HG03442 (cell line): Measurements from ENCODE around the gene MRPL19.
A peak's percentile ranks its signal among the peaks of the same experiment; 100 is the strongest.

Experiments
- ATAC-seq: cut with Tn5 transposase; IDR thresholded peaks from one replicate; pipeline ENCODE4 v1.9.1; 2021; ENCODE audit warnings: mild to moderate bottlenecking, moderate library complexity; ENCODE audit not compliant: unreplicated experiment

The MRPL19 gene

GRCh38 chr2:75614162-75614651, 32.4 kb upstream of the MRPL19 start:
- ATAC-seq: no peak

GRCh38 chr2:75616406-75616805, 30.2 kb upstream of the MRPL19 start:
- ATAC-seq: no peak

- no peak for ATAC-seq
These were observed 29.6 kb upstream of the MRPL19 start for GRCh38 chr2:75616933-75617332.

GRCh38 chr2:75619956-75620740, 26.4 kb upstream of the MRPL19 start:
- ATAC-seq: no peak

- no peak for ATAC-seq
These were observed 25.4 kb upstream of the MRPL19 start for GRCh38 chr2:75621228-75621627.

GRCh38 chr2:75622500-75622899, 24.1 kb upstream of the MRPL19 start:
- no peak for ATAC-seq

GRCh38 chr2:75622929-75623328, 23.7 kb upstream of the MRPL19 start:
- ATAC-seq: no peak

- peak; percentile 89 for ATAC-seq
These were observed 18.6 kb upstream of the MRPL19 start for GRCh38 chr2:75627902-75628504.

- no peak for ATAC-seq
These were observed 14.4 kb upstream of the MRPL19 start for GRCh38 chr2:75632091-75632701.

GRCh38 chr2:75632813-75633212, 13.8 kb upstream of the MRPL19 start:
- ATAC-seq: no peak

GRCh38 chr2:75633620-75634019, 13.0 kb upstream of the MRPL19 start:
- no peak for ATAC-seq

- ATAC-seq: no peak
These were observed 11.6 kb upstream of the MRPL19 start for GRCh38 chr2:75634945-75635344.

GRCh38 chr2:75637568-75637967, 9.0 kb upstream of the MRPL19 start:
- ATAC-seq: no peak

GRCh38 chr2:75640621-75641121, 5.9 kb upstream of the MRPL19 start:
- peak; percentile 94 for ATAC-seq

GRCh38 chr2:75641587-75641986, 5.0 kb upstream of the MRPL19 start:
- ATAC-seq: no peak

GRCh38 chr2:75643980-75644379, 2.6 kb upstream of the MRPL19 start:
- ATAC-seq: no peak

- ATAC-seq: no peak
These were observed 940 bp upstream of the MRPL19 start for GRCh38 chr2:75645643-75646042.

- no peak for ATAC-seq
These were observed 447 bp upstream of the MRPL19 start for GRCh38 chr2:75646090-75646582.

GRCh38 chr2:75647771-75648170, 1.2 kb downstream of the MRPL19 start:
- ATAC-seq: no peak

GRCh38 chr2:75654012-75654411, 7.4 kb downstream of the MRPL19 start:
- no peak for ATAC-seq

GRCh38 chr2:75655861-75656260, 9.3 kb downstream of the MRPL19 start:
- ATAC-seq: no peak

GRCh38 chr2:75656563-75656962, 10.0 kb downstream of the MRPL19 start:
- ATAC-seq: no peak
